Mucosa of gallbladder (tissue), 1 donor: Measurements from ENCODE around the gene PRRG4. TPM values are rescaled to one million over a fixed set of nuclear protein-coding genes. Genes with fewer than 3 reads are reported as not detected.
"Not testable (repeated sequence)": the region's sequence is repeated elsewhere in the genome, so short reads cannot be mapped to it uniquely, and the experiment has no call there.

Experiments
- DNase-seq: peaks from one replicate; pipeline ENCODE4 v3.0.0-alpha.2; 2020; ENCODE audit warnings: low spot score
- total RNA-seq: library from RNA; stranded (reverse); gene quantifications from one replicate; pipeline ENCODE4 v1.2.1, GENCODE V29; 2021
- donor health status: DM: no; HTN: no; CAD: no.

PRRG4 gene
- total RNA-seq, 1 donor from 2014 or later = 12.7 TPM

DNA sequence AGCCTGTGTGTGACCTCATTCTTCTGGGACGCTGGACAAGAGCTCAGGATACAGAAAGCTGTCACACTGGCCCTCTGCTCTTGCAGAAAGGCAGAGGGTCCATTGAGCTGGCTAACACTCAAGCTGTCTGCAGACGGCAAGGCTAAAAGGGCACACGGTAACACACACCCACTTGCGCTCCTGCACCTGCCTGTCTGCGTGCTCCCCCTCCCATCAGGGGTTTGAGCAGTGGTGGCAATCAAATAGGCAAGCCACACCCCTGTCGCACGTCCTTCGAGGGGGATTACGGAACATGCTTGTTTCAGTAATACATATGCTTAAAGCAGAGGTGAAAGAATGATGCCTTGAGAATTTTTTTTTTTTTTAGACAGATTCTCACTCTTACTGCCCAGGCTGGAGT lies 55.8 kb downstream of the PRRG4 start:
- DNase-seq = no peak

DNA sequence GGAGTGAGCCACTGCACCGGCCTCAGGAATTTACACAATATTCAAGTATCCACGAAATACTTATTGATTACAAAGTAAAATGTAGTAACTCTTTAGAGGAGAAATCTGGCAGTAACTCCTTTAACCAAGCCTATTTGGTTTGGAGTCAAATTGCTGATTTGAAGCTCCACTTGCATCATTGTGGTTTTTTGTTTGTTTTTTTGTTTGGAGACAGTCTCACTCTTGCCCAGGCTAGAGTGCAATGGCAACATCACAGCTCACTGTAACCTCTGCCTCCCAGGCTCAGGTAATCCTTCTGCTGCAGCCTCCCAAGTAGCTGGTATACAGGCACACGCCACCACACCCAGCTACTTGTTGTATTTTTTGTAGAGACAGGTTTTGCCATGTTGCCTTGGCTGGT lies 56.5 kb downstream of the PRRG4 start:
- DNase-seq = no peak

DNA sequence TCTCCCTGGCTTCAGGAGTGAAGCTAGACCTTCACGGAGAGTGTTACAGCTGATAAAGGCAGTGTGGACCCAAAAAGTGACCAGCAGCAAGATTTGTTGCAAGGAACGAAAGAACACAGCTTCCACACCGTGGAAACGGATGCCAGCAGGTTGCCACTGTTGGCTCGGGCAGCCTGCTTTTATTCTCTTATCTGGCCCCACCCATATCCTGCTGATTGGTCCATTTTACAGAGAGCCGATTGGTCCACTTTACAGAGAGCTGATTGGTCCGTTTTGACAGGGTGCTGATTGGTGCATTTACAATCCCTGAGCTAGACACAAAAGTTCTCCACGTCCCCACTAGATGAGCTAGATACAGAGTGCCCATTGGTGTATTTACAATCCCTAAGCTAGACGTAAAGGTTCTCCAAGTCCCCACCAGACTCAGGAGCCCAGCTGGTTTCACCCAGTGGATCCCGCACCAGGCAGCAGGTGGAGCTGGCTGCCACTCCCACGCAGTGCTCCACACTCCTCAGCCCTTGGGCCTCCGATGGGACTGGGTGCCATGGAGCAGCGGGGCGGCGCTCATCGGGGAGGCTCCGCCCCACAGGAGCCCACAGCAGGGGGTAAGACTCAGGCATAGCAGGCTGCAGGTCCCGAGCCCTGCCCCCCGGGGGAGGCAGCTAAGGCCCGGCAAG lies 58.1 kb downstream of the PRRG4 start:
- not testable (repeated sequence) for DNase-seq

DNA sequence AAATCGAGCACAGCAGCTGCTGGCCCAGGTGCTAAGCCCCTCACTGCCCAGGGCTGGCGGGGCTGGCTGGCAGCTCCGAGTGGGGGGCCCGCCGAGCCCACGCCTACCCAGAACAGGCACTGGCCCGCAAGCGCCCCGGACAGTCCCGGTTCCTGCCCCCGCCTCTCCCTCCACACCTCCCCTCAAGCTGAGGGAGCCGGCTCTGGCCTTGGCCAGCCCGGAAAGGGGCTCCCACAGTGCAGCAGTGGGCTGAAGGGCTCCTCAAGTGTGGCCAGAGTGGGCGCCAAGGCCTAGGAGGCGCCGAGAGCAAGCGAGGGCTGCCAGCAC lies 58.6 kb downstream of the PRRG4 start:
- not testable (repeated sequence) for DNase-seq

DNA sequence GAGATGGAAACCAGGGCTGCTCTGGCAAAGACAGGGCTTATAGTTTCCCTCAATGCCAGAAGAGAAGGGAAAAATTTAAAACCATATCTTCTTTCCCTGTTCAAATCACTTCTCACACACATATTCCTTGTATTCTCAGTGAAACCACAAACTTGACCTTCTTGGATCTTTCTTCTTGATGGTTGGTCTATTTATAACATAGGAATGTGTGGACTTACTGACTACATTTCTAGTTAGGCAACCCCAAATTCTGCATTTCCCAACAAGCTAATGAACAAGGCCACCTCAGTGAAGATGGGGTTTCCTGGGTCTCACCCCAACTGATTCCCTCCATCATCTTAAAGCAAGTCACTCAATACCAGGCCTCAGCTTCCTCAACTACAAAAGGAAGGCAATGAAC lies 59.1 kb downstream of the PRRG4 start:
- DNase-seq = no peak

DNA sequence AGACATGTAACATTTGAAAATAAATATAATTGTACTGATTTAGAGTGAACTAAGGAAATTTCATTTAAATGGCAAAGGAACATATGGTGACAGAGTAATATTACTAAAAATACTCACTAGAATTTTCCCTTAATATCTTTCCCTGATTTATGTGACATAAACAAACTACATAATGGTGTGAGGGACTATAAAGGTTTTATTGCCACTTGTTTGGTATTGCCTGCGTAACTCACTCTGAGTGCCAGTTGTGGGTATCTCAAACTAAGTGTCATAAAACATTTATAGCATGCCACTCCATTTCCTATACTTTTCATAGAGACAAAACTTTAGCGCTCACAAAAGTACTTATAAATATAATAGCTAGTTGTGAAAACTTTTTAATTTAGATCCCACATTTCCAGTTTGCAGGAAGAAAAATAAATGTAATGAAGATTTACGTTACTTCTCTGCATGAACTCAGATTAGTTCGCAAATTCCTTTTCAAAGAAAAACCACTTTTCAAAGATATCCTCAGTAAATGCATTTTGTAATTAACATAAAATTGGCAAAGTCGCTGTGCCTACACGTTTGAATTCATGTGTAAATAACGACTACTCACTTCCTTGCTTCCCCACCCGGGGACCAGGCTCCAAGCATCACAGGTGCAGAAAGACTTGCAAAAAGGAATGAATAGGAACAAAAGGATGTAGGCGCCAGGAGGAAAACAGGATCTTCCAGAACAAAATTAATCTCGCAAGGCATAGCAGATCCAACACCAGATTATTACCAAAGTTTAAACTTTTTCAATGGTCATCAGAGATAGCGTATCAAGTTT lies 61.3 kb downstream of the PRRG4 start:
- no peak for DNase-seq

DNA sequence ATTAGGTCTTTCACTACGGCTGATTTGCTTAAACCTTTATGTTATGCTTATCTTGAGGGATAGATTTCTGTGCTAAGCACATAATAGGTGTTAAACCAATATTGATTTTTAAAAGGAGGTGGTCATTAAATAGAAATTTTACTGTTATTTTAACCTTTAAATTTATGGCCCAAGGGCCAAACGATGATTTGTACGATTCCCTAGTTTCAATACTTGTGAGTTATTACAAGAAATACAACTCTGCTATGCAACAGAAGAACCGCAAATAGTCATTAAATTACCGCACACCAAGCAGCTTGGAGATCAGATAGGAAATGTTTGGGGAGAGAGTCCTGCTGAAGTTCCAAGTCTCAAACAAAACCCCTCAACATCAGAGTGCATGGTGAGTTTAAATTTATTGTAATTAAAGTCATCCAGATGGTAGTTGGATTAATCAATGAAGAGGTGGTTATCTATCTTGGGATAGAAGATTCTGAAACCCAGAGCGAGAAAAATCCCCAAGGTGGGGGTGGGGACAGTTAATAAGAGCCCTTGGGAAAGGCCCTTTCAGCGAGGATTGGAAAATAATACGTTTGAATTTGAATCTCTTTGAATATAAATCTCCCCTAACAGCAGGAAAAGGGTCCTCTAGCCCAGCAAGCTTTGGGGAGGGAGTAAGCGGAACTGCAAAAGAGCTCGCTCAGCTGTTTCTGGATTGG lies 62.1 kb downstream of the PRRG4 start:
- peak; percentile 12 for DNase-seq

DNA sequence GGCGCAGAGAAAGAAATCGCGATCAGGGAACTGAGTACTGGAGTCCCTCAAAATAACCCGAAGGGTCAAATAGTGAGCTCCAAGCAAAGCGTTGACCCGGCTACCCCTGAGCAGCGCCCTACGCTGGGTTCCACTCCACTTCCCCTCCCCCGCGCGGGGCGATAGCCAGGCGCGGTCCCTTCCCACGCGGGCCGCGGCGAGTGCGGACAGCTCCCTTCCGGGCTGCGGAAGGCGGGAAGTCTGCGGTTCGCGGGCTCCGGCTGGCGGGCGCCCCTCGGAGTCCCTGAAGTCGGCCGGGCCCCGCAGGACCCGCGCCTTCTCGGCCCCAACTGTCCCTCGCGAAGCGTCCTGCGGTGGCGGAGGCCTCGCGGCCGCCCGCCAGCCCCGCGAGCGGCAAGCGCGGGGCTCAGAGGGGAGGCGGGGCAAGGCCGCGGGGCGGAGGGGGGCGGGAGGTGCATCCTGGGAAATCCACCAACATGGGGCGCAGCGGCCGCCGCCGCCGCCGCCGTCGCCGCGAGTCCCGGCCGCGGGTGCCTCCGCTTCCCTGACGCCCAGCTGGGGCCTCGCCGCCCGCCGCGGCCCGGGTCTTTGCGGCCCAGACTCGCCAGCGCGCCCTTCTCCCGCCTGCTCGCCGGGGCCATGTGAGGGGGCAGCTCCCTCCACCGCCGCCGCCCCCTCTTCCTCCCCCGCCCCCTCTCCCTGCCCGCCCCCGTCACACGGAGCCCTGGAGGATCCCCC lies 62.8 kb downstream of the PRRG4 start, which contains the start of gene QSER1:
QSER1 (plus strand) TSS at position 457 of the 738 bp plus-strand sequence. CDS start 315 bp downstream, outside the sequence.
- DNase-seq = peak; percentile 68

DNA sequence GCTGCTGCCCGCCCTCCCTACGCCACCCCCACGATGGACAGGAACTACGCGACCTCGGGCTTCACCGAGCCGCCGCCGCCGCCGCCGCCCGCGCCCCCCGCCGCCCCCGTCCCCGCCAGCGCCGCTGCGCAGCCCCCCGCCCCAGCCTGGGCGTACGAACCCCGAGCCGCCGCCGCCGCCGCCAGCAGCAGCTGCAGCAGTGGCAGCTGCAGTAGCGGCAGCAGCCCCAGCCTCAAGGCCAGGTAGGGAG lies 63.3 kb downstream of the PRRG4 start:
- DNase-seq = no peak

DNA sequence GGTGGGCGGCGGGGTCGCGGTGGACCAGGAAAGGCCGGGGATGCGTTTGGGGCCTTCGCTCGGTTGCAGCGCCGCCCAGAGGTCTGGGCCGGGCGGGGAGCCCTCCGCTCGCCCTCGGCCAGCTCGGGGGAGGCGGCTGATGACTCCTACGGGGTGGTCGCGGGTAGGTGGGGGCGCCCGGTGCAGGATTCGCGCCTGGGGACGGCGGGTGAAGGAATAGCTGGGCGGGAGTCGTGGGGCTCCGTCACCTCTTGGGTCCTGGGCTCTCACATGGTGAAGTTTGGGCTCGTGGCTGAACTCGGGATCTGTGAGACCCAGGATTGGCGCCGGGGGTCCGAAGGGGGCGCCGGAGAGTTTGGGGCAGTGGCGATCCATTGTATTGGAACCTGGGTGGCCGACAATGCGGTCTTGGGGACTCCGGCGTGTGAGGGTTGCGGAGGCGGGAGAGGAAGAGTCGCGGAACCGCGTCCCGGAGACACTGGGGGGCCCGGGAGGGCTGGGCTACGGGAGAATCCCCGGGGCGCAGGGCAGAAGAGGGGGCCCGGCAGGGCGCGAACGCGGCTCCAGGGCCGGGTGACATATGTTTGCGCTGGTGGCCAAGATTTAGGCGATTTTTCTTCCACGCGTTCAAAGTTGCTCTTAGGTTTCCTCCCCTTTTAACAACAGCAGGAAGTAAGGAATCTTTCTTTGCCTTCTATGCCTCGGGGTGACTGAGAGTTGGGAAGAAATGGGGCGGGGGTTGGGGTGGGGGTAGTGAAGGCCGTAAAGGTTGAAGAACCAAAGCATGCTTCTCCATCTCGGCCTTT lies 63.8 kb downstream of the PRRG4 start:
- DNase-seq = peak; percentile 20

DNA sequence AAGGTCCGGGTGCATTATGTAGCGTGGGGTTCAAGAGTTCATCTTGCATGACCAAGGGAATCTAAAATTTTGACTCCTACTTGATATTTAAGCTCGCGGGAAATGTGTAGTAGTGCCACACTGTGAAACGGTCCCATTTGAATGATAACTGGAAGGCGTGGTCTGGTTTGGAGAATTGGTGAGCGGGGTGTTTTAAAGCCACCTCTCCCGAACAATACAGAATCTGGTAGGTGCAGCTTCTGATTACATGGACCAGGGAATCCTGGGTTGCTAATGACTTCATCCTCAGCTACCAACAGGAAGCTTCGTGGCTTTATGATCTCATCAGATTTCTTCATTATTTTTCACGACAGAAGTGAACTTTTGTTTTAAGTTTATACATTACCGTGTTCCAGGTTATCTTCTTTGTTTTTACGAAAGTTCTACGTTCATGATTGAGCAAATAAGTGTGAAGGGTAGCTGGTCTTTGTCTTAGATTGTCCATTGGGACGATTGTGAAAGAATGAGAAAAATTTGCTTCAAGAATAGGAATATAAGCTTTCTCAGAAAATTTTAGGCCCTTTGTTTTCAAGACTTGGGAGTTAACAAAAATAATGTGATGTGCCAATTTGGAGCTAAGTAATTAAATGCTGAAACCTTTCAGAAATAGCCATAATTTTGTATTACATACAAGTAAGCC lies 64.6 kb downstream of the PRRG4 start:
- DNase-seq = peak; percentile 32

DNA sequence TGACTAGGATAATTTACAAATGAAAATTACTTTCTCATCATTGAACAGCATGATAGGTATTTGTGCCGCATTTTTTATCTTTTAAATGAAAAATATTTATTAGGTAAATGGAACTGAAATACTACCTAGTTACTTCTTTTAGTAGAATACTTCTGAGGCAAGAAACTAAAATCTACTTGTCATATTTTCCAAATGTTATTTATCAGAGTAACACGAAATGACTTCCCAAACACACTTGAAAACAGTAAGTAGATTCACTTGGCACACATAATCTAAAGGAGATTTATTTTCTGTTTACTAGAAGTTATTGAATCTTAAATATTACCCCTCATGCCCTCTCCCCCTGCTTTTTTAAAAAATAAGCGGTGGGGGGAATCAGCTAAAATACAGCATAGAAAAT lies 65.2 kb downstream of the PRRG4 start:
- no peak for DNase-seq

DNA sequence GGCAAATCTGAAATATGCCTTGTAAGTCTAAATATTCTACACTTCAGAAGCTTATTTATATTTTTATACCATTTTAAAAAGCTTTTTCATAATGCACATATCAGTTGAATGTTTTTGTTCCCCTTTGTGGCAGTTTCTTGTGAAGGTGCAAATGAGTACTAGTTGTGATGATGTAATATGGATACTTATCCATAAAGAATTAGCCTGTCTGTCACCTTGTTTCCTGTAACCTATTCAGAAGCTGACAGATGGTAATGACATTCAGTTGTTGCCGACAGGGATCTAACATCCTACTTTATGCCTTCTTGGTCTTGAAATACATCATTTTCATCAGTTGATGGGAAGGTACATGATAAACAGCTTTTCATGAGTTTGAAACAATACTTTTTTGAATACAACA lies 65.7 kb downstream of the PRRG4 start:
- DNase-seq = no peak

DNA sequence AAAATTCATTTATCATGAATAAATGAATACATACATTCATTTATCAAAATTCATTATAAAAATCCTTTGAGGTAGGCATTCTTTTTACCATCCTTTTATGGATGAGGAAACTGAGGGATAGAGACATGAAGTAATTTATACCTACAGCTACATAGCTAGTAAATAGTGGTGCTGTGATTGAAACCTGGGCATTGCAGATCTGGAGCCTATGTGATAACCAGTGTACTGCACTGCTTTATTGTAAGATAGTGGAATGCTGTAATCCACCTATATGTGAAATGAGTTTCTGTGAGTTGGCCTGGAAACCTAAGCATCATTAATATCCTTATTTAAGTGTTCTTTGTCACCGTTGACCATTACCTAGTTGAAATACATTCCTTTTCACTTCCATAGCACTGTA lies 67.4 kb downstream of the PRRG4 start:
- no peak for DNase-seq

DNA sequence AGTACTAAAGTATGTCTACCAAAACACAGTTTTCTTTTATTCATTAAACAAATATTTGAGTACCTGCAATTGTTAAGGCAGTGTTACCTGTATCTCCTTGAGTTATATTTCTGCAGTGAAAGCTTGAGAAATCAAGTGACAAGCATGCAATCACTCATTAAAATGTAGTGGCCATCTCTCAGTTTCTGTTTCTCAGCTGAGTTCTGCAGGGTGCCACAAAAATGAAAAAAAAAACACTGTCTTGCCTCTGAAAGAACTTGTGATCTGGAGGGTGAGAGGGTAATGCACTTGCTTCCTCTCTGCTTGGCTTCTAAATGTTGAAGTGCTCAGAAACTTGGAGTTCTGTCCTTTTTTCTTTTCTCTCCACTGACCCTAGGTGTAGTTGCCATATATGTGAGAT lies 69.7 kb downstream of the PRRG4 start:
- no peak for DNase-seq

DNA sequence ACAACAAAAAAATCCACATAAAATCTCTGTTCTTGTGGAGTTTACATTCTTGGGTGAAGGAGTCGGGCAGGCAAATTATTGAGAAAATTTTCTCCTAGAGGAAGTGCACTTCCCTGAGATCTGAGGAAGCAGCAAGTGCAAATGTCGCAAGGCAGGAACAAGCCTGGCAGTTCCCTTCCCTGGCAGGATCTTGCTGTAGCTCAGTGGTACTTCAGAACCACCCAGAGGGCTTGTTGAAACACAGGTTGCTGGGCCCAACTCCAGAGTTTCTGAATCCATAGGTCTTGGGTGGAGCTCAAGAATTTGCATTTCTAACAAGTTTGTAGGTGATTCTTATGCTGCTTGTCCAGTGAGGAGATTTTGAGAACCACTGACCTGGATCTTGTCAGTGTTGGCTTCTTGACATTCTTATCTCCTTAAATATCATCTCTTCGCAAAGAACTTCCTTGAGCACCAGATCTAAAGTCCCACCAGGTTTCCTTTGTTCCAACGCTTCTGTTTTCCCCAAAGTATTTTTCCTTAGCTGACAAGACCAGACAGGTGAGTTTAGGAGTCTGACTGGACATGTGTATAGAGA lies 72.5 kb downstream of the PRRG4 start:
- DNase-seq = no peak

DNA sequence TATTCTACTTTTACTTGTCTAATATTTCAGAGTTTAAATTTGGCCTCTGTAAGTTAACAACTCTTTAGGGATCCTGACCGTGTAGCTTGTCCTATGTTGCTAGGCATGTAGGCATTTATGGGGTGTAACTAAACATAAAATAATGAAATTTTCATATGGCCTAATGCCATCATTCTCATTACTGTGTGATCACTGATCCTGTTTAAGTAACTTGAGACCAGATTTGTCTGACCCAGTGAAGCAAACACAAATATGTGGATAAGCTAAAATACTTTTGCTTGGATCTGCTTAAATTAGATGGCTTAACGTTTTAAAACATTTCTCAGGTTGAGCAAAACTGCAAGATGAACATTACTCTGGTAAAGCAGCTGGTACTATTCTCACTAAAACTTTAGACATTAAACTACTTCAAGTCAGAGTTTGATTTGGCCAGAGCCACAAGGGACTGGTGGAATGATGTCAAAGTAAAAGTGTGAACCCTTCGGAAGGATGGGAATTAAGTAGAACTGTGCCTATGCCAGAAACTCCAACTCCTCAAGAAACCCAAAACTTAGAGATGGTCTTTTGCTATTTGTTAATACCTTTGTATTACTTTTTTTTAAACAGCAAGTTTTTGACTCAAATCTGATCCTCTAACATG lies 75.4 kb downstream of the PRRG4 start:
- DNase-seq = no peak
